ENCODE data around the gene SYPL2.

GRCh38 chr1:109516872-109517271, 50.5 kb downstream of the SYPL2 start:
- no peak for TF ChIP-seq POLR2A (IDR thresholded peaks at IDR 0.05)
- TF ChIP-seq, protein P1, sequence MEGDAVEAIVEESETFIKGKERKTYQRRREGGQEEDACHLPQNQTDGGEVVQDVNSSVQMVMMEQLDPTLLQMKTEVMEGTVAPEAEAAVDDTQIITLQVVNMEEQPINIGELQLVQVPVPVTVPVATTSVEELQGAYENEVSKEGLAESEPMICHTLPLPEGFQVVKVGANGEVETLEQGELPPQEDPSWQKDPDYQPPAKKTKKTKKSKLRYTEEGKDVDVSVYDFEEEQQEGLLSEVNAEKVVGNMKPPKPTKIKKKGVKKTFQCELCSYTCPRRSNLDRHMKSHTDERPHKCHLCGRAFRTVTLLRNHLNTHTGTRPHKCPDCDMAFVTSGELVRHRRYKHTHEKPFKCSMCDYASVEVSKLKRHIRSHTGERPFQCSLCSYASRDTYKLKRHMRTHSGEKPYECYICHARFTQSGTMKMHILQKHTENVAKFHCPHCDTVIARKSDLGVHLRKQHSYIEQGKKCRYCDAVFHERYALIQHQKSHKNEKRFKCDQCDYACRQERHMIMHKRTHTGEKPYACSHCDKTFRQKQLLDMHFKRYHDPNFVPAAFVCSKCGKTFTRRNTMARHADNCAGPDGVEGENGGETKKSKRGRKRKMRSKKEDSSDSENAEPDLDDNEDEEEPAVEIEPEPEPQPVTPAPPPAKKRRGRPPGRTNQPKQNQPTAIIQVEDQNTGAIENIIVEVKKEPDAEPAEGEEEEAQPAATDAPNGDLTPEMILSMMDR (IDR thresholded peaks at IDR 0.05): no peak

Measured in ovary (tissue), 3 donors.